ENCODE measurements around the gene DCTN3. TPM values are rescaled to one million over a fixed set of nuclear protein-coding genes. Genes with fewer than 3 reads are reported as not detected.
A peak's percentile ranks its signal among the peaks of the same experiment; 100 is the strongest.

DCTN3 gene
- total and polyA plus RNA-seq, 2 donors (not counting 1 experiment from before 2014, with no cell fraction given): 106 to 157 TPM

DNA sequence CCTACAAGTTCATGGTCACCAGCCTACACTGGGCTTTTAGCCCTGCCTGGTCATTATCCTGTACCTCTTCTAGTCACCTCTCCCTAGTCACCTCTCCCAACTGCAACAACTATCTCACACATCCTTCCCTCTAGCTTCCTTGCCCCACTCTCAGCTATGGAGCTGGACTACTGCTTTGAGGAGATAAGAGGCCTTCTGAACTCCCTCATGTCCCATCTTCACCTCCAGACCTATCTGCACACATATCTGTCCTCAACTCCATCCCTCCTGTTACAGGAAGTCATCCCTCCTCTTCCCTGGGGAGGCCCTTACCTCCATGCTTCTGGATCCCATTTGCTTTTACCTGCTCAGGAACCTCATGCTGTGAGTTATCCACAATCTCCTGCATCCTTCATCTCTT lies 14.1 kb downstream of the DCTN3 start:
- Histone ChIP-seq H2AFZ (ENCODE audit: low read length) (no peak overlapping the region), H3K27me3 (ENCODE audit: control insufficient read depth, insufficient read depth, low read length) (peaks cover 7% of the 10 kb centered on the region), H3K36me3 (ENCODE audit: control insufficient read depth, insufficient read depth, low read length) (no peaks in the 10 kb centered on the region), H3K9ac (ENCODE audit: insufficient read depth, low read length) (no peak overlapping the region), H3K9me3 (ENCODE audit: control insufficient read depth, insufficient read depth, low read depth, low read length) (no peaks in the 10 kb centered on the region), H4K20me1 (ENCODE audit: control insufficient read depth, extremely low read depth, insufficient read depth, low read length) (peaks cover 2% of the 10 kb centered on the region), H3K4me1 (ENCODE audit: control insufficient read depth, extremely low read depth, insufficient read depth, low read length) (no peaks in the 10 kb centered on the region), H3K4me2 (ENCODE audit: extremely low read depth, insufficient read depth, low read length) (no peak overlapping the region), H3K27ac (ENCODE audit: insufficient read depth, low read length) (no peak overlapping the region), H3K79me2 (ENCODE audit: control insufficient read depth, insufficient read depth, low read length) (no peaks in the 10 kb centered on the region), H3K4me3 (replicated peaks in 1 of 4; ENCODE audit: control extremely low read depth in 1 of 4, insufficient read depth in 1 of 4, low read depth in 3 of 4, low read length in 4 of 4) (no peak overlapping the region)
- no peak for DNase-seq (ENCODE audit: low read depth in 2 of 2)
- TF ChIP-seq, protein P1, sequence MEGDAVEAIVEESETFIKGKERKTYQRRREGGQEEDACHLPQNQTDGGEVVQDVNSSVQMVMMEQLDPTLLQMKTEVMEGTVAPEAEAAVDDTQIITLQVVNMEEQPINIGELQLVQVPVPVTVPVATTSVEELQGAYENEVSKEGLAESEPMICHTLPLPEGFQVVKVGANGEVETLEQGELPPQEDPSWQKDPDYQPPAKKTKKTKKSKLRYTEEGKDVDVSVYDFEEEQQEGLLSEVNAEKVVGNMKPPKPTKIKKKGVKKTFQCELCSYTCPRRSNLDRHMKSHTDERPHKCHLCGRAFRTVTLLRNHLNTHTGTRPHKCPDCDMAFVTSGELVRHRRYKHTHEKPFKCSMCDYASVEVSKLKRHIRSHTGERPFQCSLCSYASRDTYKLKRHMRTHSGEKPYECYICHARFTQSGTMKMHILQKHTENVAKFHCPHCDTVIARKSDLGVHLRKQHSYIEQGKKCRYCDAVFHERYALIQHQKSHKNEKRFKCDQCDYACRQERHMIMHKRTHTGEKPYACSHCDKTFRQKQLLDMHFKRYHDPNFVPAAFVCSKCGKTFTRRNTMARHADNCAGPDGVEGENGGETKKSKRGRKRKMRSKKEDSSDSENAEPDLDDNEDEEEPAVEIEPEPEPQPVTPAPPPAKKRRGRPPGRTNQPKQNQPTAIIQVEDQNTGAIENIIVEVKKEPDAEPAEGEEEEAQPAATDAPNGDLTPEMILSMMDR (conservative IDR thresholded peaks at IDR 0.05 in 1 of 2, IDR thresholded peaks at IDR 0.05 in 1 of 2; ENCODE audit: low read depth in 1 of 2, low read length in 2 of 2): no peak
- TF ChIP-seq EZH2 (IDR thresholded peaks at IDR 0.05; ENCODE audit: low read length, missing control alignments): no peak

DNA sequence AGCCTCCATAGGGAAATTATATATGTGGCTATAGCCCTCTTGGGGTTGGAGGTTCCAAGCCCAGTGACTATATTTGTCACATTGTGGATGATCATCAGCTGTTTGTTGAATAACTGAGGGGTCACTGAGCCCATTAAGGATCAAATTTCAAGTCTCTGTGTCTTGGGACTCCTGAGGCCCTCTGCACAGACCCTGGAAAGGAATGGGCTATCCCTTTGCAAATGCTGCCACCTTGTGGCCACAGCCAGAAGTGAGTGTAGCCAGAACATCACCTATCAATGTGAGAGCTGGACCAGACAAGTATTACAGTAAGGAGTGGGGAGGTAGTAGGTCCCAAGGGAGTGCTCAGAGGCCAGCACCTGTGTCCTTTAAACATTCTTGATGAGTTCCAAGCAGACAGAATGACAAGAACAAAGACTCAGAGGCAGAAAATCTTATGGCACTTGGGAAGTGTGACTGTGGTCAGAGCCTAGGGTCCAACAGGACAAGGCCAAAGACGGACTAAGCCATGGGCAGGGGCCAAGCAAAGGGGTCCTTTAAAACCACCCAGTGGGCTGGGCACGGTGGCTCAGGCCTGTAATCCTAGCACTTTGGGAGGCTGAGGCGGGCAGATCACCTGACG lies 16.6 kb downstream of the DCTN3 start:
- Histone ChIP-seq H4K20me1 (ENCODE audit: control insufficient read depth, extremely low read depth, insufficient read depth, low read length) (peaks cover 2% of the 10 kb centered on the region), H3K79me2 (ENCODE audit: control insufficient read depth, insufficient read depth, low read length) (no peaks in the 10 kb centered on the region), H3K4me1 (ENCODE audit: control insufficient read depth, extremely low read depth, insufficient read depth, low read length) (no peaks in the 10 kb centered on the region), H3K27ac (ENCODE audit: insufficient read depth, low read length) (no peak overlapping the region), H2AFZ (ENCODE audit: low read length) (no peak overlapping the region), H3K9ac (ENCODE audit: insufficient read depth, low read length) (no peak overlapping the region), H3K4me2 (ENCODE audit: extremely low read depth, insufficient read depth, low read length) (no peak overlapping the region), H3K9me3 (ENCODE audit: control insufficient read depth, insufficient read depth, low read depth, low read length) (no peaks in the 10 kb centered on the region), H3K4me3 (replicated peaks in 1 of 4; ENCODE audit: control extremely low read depth in 1 of 4, insufficient read depth in 1 of 4, low read depth in 3 of 4, low read length in 4 of 4) (no peak overlapping the region), H3K36me3 (ENCODE audit: control insufficient read depth, insufficient read depth, low read length) (no peaks in the 10 kb centered on the region), H3K27me3 (ENCODE audit: control insufficient read depth, insufficient read depth, low read length) (peaks cover 9% of the 10 kb centered on the region)
- DNase-seq (ENCODE audit: low read depth in 2 of 2): peak; percentile 50 to 71
- TF ChIP-seq, protein P1 (conservative IDR thresholded peaks at IDR 0.05 in 1 of 2, IDR thresholded peaks at IDR 0.05 in 1 of 2; ENCODE audit: low read depth in 1 of 2, low read length in 2 of 2): peak; percentile 87 to 94
- no peak for TF ChIP-seq EZH2 (IDR thresholded peaks at IDR 0.05; ENCODE audit: low read length, missing control alignments)

DNA sequence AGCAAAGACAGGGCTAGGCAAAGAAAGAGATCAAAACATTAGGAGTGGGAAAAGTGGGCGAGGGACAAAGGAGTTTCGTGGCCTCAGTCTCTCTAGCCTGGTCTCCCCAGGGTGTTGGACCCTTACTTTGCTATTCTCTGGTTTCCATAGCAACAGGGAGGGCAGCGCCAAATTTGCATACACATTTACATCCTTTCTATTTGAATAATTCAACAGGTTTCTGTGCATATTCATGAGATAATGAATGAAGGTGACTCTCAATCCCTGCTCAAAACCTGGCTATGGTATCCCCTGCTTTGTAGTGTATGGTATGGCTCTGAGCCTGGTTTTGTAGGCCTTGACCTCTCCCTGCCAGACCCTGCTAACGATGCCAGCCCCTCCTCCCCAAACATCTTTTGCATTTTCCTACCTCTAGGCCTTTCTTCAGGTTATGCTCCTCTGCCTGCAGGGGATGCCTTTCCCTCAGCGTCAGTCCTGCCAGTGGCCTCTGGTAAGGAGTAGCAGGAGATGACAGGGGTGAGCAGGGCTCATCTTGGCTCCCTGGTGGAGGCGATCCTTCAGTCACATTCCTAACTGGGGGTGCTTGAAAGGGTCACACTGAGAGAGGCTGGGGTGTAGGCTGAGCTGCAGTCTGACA lies 18.2 kb downstream of the DCTN3 start:
- peaks cover 2% of the 10 kb centered on the region for H4K20me1 ChIP-seq (ENCODE audit: control insufficient read depth, extremely low read depth, insufficient read depth, low read length)
- peaks cover 9% of the 10 kb centered on the region for H3K27me3 ChIP-seq (ENCODE audit: control insufficient read depth, insufficient read depth, low read length)
- H2AFZ ChIP-seq (ENCODE audit: low read length): no peak overlapping the region
- no peak for DNase-seq (ENCODE audit: low read depth in 2 of 2)
- no peak overlapping the region for H3K9ac ChIP-seq (ENCODE audit: insufficient read depth, low read length)
- H3K9me3 ChIP-seq (ENCODE audit: control insufficient read depth, insufficient read depth, low read depth, low read length): no peaks in the 10 kb centered on the region
- H3K4me1 ChIP-seq (ENCODE audit: control insufficient read depth, extremely low read depth, insufficient read depth, low read length): no peaks in the 10 kb centered on the region
- no peak for TF ChIP-seq EZH2 (IDR thresholded peaks at IDR 0.05; ENCODE audit: low read length, missing control alignments)
- TF ChIP-seq, protein P1 (conservative IDR thresholded peaks at IDR 0.05 in 1 of 2, IDR thresholded peaks at IDR 0.05 in 1 of 2; ENCODE audit: low read depth in 1 of 2, low read length in 2 of 2): no peak
- no peak overlapping the region for H3K4me3 ChIP-seq (replicated peaks in 1 of 4; ENCODE audit: control extremely low read depth in 1 of 4, insufficient read depth in 1 of 4, low read depth in 3 of 4, low read length in 4 of 4)
- no peaks in the 10 kb centered on the region for H3K79me2 ChIP-seq (ENCODE audit: control insufficient read depth, insufficient read depth, low read length)
- H3K36me3 ChIP-seq (ENCODE audit: control insufficient read depth, insufficient read depth, low read length): no peaks in the 10 kb centered on the region
- no peak overlapping the region for H3K27ac ChIP-seq (ENCODE audit: insufficient read depth, low read length)
- no peak overlapping the region for H3K4me2 ChIP-seq (ENCODE audit: extremely low read depth, insufficient read depth, low read length)

Data from fibroblast of lung (primary cell).